AG09309 (cell line): ENCODE data around the gene LIN7B.

ENCODE experiments used
- DNase-seq: peaks from one replicate; pipeline ENCODE4 v3.0.0-alpha.2; 2010; ENCODE audit warnings: low read depth
- H3K4me3 ChIP-seq: 2 replicates; pipeline ENCODE4 v1.5.1; 2011; ENCODE audit warnings: mild to moderate bottlenecking, low read depth, low read length, moderate library complexity; ENCODE audit not compliant: control insufficient read depth
- CTCF ChIP-seq: IDR thresholded peaks from 2 replicates; pipeline ENCODE4 v1.5.1; 2011; ENCODE audit warnings: mild to moderate bottlenecking, low read depth, low read length, inconsistent platforms; ENCODE audit not compliant: insufficient read depth, control insufficient read depth; ENCODE audit errors: missing control alignments

The LIN7B gene

GRCh38 chr19:49148044-49148682 lies 34.0 kb downstream of the LIN7B start:
- no peak overlapping the region for H3K4me3 ChIP-seq
- no peak for DNase-seq
- TF ChIP-seq CTCF: no peak

GRCh38 chr19:49148784-49149651 lies 34.8 kb downstream of the LIN7B start:
- peak overlapping the region; percentile 76 for H3K4me3 ChIP-seq
- peak; percentile 42 for DNase-seq
- no peak for TF ChIP-seq CTCF

- TF ChIP-seq CTCF: no peak
- peak overlapping the region; percentile 76 for H3K4me3 ChIP-seq
- DNase-seq: peak; percentile 59
These were observed 35.5 kb downstream of the LIN7B start for GRCh38 chr19:49149652-49150105.

- peak overlapping the region; percentile 76 for H3K4me3 ChIP-seq
- TF ChIP-seq CTCF: no peak
- DNase-seq: peak; percentile 13
These were observed 36.2 kb downstream of the LIN7B start for GRCh38 chr19:49150106-49150943.

DNA sequence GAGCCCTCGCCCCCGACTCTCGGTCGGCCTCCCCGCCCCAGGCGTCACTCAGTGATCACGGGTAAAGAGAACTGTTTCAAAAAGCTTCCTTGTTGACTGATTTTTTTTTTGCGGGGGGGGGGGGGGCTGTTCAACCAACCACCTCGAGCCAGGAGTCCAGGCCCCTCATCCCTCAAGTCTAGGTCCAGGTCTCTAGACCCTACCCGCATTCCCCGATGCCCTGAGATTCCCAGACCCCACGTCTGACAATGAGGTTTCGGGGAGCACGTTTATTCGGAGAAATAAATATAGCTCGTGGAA lies 36.7 kb downstream of the LIN7B start:
- no peak for DNase-seq
- no peak for TF ChIP-seq CTCF
- H3K4me3 ChIP-seq: peak overlapping the region; percentile 76
